Activated T-cell treated with anti-CD3 and anti-CD28 coated beads, Interleukin-2, amount 50 U/mL, for 72 hours (primary cell): Measurements from ENCODE around the gene PLCL2. TPM values are rescaled to one million over a fixed set of nuclear protein-coding genes. Genes with fewer than 3 reads are reported as not detected.

Experiments used
- ATAC-seq, 2 donors: fragments of 150-1000 bp; cut with Tn5 transposase; replicated peaks in 1 of 2; 2 replicates each; pipeline ENCODE4 v1.10.0; 2021; ENCODE audit warnings: moderate library complexity in 2 of 2, mild to moderate bottlenecking in 1 of 2
- DNase-seq, 2 donors: peaks; one replicate each; pipeline ENCODE4 v3.0.0; 2021 to 2022; ENCODE audit warnings: mixed read lengths in 1 of 2
- H3K27ac Mint-ChIP-seq: one replicate; pipeline ENCODE4 v1.8.0; 2022; ENCODE audit warnings: mild to moderate bottlenecking, moderate library complexity, mixed read lengths
- H3K27me3 Mint-ChIP-seq: one replicate; pipeline ENCODE4 v1.8.0; 2022; ENCODE audit warnings: low read depth, mixed read lengths
- H3K36me3 Mint-ChIP-seq, 2 donors: one replicate each; pipeline ENCODE4 v1.8.0; 2022; ENCODE audit warnings: mixed read lengths in 2 of 2, mild to moderate bottlenecking in 1 of 2; ENCODE audit not compliant: insufficient read depth in 2 of 2
- H3K4me1 Mint-ChIP-seq: one replicate; pipeline ENCODE4 v1.8.0; 2022; ENCODE audit warnings: low read depth, mixed read lengths
- H3K4me3 Mint-ChIP-seq, 2 donors: one replicate each; pipeline ENCODE4 v1.8.0; 2022; ENCODE audit warnings: mild to moderate bottlenecking in 2 of 2, mixed read lengths in 2 of 2, moderate library complexity in 2 of 2
- H3K9me3 Mint-ChIP-seq, 2 donors: one replicate each; pipeline ENCODE4 v1.8.0; 2022; ENCODE audit warnings: mixed read lengths in 2 of 2
- total RNA-seq, 2 donors: library from RNA; stranded (reverse); gene quantifications; one replicate each; pipeline ENCODE4 v1.2.3, GENCODE V29; 2022

The PLCL2 gene
- total RNA-seq, 2 donors from 2014 or later, result 22.9 to 24.7 TPM

DNA sequence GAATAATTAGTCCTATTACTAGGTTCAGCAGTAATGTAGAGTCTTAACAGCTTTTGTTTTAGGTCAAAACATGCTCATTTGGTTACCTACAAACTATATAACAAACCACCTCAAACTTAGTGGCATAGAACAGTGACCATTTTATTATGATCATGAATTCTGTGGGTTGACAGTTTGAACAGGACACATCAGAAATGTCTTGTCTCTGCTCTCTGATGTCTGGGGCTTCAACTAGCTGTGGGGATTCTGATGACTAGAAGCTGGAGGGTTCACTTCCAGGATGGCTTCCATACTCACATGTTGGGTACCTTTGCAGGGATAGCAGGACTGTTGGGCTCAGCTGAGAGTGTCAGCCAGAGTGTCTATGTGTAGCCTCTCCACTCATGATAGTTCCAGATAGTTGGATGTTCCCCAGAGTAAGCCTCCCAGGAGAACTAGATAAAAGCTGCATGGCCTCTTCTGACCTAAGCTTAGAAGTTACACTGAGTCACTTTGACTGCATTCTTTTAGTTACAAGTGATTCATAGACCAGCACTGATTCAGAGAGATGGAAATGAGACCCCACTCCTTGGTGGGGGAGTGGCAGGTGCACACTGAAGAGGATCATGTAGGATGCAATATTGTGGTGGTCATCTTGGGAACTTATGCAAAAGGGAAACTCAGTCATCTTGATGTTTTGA, 32.6 kb downstream of the PLCL2 start:
- H3K36me3 Mint-ChIP-seq, result no peaks in the 10 kb centered on the region
- peak; percentile 88 to 89 for ATAC-seq

DNA sequence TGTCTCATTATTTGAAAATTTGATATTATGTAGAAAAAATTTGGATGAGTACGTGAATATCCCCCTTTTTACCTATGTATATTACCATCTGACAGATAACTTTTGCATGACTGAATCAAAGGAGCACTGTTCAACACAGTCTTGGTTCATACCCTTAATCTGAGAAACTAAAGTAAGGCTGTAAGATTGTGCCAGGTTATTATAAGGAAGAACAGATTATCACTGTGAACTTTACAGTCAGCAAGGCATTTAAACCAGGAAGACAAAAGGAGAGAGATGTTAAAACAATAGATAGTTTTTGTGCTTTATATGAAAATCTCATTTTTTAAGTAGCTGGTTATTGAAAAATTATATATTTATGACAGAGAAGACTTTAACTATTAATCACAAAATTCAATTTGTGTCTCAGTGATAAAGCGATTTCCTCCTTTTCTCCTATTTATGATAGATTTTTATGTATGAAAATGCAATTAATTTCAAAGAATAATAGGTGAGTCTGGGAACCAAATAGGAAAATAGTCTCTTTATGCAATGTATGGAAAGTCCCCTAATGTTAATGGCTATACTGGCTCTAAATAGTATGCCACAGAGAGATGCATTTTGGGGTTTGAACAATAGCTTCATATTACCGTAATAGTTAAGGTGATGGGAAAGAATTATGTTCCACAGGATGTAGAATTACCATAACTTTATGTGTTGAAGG, 33.4 kb downstream of the PLCL2 start:
- Mint-ChIP-seq H3K27ac (no peak overlapping the region), H3K9me3 (no peaks in the 10 kb centered on the region), H3K4me1 (peaks cover 66% of the 10 kb centered on the region), H3K27me3 (no peaks in the 10 kb centered on the region), H3K4me3 (no peak overlapping the region), H3K36me3 (no peaks in the 10 kb centered on the region)
- no peak for DNase-seq
- no peak for ATAC-seq

More for the DNA sequence above, 32.6 kb downstream of the PLCL2 start:
- peak; percentile 27 to 34 for DNase-seq
- Mint-ChIP-seq H3K9me3 (no peaks in the 10 kb centered on the region), H3K27me3 (no peaks in the 10 kb centered on the region), H3K4me3 (peak overlapping the region; percentile 61 to 70), H3K4me1 (peaks cover 71% of the 10 kb centered on the region), H3K27ac (peak overlapping the region; percentile 83)

DNA sequence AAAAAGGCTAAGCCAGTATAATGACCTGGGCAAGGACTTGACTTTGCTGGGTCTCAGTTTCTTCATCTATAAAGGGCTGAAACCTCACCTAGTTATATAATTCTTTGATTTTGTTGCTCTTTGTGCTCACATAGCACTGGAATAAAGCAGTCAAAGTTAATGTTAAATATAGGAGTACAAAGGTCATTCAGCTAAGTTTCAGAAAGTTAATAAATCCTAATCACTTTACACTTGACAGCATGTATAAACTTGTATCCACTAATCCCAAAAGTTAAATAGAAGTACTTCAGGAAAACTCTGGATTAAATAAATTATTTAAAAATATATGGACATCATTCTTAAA, 33.9 kb downstream of the PLCL2 start:
- H3K4me1 Mint-ChIP-seq, result peaks cover 70% of the 10 kb centered on the region
- no peaks in the 10 kb centered on the region for H3K36me3 Mint-ChIP-seq
- H3K9me3 Mint-ChIP-seq, result peaks cover under 1% of the 10 kb centered on the region in 2 donors
- DNase-seq (no peak), ATAC-seq (no peak)
- H3K4me3 Mint-ChIP-seq, result no peak overlapping the region
- H3K27me3 Mint-ChIP-seq, result no peaks in the 10 kb centered on the region
- no peak overlapping the region for H3K27ac Mint-ChIP-seq

DNA sequence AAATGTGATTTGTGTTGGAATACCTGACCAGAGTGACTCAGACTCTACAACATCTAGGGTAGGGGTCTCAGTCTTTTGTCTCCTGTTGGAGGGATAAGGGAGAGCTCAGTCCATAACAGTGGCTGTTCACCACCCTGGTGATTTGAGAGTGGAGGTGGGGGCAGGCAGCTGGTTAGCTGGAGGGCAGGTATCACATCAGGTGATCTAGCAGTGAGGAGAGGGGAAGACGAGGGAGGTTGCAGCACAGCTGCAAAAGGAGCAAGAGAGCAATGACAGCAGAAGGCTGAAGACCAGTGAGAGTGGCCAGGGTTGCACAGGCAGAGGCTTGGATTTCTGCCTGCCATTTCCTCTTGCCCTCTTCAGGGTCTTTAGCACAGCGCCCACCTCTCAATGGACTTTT, 38.4 kb downstream of the PLCL2 start:
- H3K27me3 Mint-ChIP-seq, result no peaks in the 10 kb centered on the region
- ATAC-seq (no peak), DNase-seq (no peak)
- peaks cover 3 to 4% of the 10 kb centered on the region in 2 donors for H3K9me3 Mint-ChIP-seq
- H3K36me3 Mint-ChIP-seq, result peaks cover 1 to 3% of the 10 kb centered on the region in 2 donors
- H3K27ac Mint-ChIP-seq, result no peak overlapping the region
- no peak overlapping the region for H3K4me3 Mint-ChIP-seq
- peaks cover 47% of the 10 kb centered on the region for H3K4me1 Mint-ChIP-seq

DNA sequence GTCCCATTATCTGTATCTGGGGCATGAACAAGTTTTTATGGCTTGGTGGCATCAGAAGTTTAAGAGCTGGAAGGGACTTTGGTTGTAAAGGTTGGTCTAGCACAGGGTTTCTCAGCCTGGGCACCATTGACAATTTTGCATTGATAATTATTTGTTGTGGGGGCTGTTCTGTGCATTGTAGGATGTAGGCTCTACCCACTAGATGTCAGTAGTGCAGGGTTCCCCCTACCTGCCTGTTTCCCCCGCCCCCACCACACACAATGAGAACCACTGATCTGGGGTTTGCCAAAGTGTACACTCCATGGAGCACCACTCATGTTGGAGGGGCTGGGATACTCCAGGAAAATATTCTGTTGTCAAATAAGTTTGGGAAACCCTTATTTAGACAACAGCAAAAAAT, 42.7 kb downstream of the PLCL2 start:
- ATAC-seq (peak in 1 of 2 donors; percentile 53), DNase-seq (no peak)

DNA sequence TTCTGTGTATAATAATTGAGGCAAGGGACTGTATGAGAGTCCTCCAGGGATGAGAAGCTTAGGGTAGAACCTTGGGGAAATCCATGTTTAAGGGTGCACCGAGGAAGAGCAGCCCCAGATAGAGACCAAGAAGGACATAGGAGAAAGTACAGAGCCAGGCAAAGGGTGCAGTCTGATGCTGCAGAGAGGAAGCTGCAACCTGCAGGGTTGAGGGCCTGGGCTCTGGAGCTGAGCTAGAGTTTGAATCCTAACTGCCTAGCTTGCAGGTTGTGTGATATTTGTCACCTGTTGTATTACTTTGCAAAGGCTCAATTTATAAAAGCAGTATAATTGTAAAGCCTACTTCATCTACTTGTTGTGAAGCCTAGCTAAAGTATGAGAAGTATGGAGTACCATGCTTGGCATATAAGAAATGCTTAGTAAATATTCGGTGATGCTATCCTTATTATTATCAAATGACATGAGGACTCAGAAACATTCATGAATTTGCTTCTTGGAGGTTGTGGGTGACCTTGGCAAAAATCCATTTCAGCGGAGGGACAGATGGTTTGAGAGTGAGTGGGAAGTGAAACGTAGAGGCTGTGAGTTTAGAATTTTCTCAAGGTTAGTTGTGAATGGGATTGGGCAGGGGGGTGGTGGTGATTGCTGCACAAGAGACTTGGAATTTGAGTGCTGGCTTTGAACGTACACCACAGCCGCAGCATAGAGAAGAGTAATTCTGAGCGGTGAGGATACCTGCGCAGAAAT, 43.8 kb downstream of the PLCL2 start:
- no peak for DNase-seq
- H3K36me3 Mint-ChIP-seq, result peaks cover 1 to 3% of the 10 kb centered on the region in 2 donors
- no peak overlapping the region for H3K4me3 Mint-ChIP-seq
- peaks cover 3 to 4% of the 10 kb centered on the region in 2 donors for H3K9me3 Mint-ChIP-seq
- H3K4me1 Mint-ChIP-seq, result peaks cover 73% of the 10 kb centered on the region
- ATAC-seq, result no peak
- no peak overlapping the region for H3K27ac Mint-ChIP-seq
- H3K27me3 Mint-ChIP-seq, result no peaks in the 10 kb centered on the region

More for the DNA sequence above, 42.7 kb downstream of the PLCL2 start:
- Mint-ChIP-seq H3K9me3 (peaks cover 3 to 4% of the 10 kb centered on the region in 2 donors), H3K36me3 (peaks cover 1 to 3% of the 10 kb centered on the region in 2 donors), H3K27me3 (no peaks in the 10 kb centered on the region), H3K27ac (no peak overlapping the region), H3K4me3 (no peak overlapping the region), H3K4me1 (peaks cover 70% of the 10 kb centered on the region)

DNA sequence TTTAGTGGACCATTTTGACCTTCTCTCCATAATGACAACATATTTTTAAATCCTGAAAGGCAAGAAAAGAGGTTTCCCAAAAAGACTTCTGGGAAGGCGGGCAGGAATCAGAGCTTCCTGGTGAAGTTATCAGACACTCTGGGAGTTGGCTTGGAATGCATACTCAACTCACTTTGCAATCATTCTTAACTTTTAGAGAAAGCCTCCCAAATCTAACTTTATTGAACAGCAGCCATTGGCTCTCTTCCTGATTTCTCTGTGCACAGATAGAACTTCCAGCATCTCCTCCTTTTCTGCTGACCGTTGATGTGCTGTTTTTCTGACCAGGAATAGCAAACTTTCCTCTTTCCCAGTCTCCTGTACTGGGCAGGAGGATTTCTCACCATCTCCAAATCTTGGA, 44.6 kb downstream of the PLCL2 start:
- ATAC-seq, result no peak
- DNase-seq, result no peak
- no peak overlapping the region for H3K4me3 Mint-ChIP-seq
- peaks cover 75% of the 10 kb centered on the region for H3K4me1 Mint-ChIP-seq
- H3K27me3 Mint-ChIP-seq, result no peaks in the 10 kb centered on the region
- peaks cover 1 to 3% of the 10 kb centered on the region in 2 donors for H3K36me3 Mint-ChIP-seq
- no peak overlapping the region for H3K27ac Mint-ChIP-seq
- no peaks in the 10 kb centered on the region for H3K9me3 Mint-ChIP-seq

DNA sequence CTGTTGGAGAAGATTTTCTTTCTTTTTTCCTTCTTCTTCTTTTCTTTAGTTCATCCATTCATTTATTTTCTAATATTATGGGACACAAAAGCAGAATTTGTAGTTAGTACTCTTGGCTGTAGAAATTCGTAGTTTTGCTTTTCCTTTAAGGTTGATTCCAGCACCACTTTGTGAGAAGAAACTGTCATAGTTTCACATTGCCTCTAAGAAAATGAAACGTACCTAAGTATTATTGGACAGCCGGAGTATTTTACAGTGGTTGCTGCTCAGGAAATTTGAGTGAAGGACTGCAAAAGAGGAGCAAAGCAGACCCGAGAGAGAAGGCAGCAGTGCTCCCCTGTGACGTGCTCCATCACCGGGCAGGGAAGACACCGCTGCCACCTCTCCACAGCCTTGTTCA, 48.1 kb downstream of the PLCL2 start:
- ATAC-seq (no peak), DNase-seq (no peak)
- no peaks in the 10 kb centered on the region for H3K9me3 Mint-ChIP-seq
- H3K4me1 Mint-ChIP-seq, result peaks cover 95% of the 10 kb centered on the region
- no peak overlapping the region for H3K27ac Mint-ChIP-seq
- H3K27me3 Mint-ChIP-seq, result no peaks in the 10 kb centered on the region
- H3K36me3 Mint-ChIP-seq, result no peaks in the 10 kb centered on the region
- peak overlapping the region; percentile 54 to 72 for H3K4me3 Mint-ChIP-seq

DNA sequence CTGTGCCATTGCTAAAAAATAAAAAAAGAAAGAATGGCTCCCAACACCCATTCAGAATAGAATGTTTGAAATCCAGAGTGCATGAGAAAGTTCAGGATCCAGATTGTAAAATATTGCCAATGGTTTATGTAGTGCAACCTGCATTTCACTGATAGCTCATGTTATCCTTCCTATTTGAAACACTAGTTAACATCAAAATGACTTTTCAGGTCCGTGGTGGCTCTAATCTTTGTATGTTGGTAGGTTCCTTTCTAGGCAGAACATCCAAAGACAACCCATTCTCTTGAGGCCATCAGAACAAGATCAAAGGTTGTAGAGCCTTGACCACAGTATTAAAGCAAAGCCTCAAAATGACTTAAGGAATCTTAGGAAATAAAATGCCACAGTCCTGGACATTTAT, 51.0 kb downstream of the PLCL2 start:
- H3K27me3 Mint-ChIP-seq, result no peaks in the 10 kb centered on the region
- H3K9me3 Mint-ChIP-seq, result no peaks in the 10 kb centered on the region
- peak overlapping the region; percentile 40 for H3K27ac Mint-ChIP-seq
- H3K36me3 Mint-ChIP-seq, result peaks cover 0 to 1% of the 10 kb centered on the region in 2 donors
- H3K4me1 Mint-ChIP-seq, result peaks cover 82% of the 10 kb centered on the region
- peak overlapping the region in 1 of 2 donors; percentile 64 for H3K4me3 Mint-ChIP-seq
- no peak for DNase-seq
- no peak for ATAC-seq

DNA sequence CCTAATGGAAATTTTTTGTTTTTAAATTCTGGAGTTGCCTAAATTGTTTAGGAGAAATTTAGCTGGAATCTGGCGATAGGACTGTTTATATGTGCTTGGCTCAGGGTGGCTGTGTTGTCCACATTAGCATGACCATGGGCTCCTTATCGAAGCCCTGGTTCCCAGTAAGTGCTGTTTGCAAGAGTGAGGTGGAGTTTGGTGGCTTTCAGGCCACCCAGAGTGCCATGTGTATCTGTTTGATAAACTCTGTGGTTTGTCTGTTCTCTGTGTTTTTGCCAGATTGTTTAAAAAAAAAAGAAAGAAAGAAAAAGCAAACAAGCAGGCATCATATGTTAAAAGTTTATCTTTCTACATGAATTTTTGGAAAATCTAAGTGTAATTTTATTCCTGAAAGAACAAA, 51.5 kb downstream of the PLCL2 start:
- Mint-ChIP-seq H3K9me3 (no peaks in the 10 kb centered on the region), H3K4me1 (peaks cover 82% of the 10 kb centered on the region), H3K27me3 (no peaks in the 10 kb centered on the region), H3K4me3 (peak overlapping the region; percentile 37 to 64), H3K36me3 (peaks cover 0 to 1% of the 10 kb centered on the region in 2 donors), H3K27ac (peak overlapping the region; percentile 58)
- no peak for DNase-seq
- no peak for ATAC-seq

DNA sequence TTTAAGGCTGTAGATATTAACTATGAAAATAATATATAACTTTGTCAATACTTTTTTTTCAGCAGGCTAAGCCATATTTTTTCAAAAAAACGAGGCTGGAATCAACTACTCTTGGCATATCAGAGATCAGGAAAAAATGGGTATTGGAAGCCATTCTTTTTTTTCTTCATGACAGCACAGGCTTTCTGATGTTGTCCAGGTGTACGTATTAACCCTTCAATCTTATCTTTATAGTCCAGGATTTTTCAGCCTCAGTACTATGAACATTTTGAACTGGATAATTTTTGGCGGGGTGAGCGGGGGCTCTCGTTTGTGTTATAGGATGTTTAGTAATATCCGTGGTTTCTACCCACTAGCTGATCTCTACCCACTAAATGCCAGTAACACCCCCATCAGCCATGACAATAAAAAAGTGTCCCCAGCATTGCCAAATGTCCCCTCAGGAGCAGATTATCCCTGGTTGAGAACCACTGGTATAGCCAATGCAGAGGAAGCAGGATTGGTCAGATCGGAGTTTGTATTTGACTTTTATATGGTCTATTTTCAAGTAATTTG, 52.0 kb downstream of the PLCL2 start:
- H3K27me3 Mint-ChIP-seq, result no peaks in the 10 kb centered on the region
- no peak for DNase-seq
- H3K9me3 Mint-ChIP-seq, result no peaks in the 10 kb centered on the region
- H3K36me3 Mint-ChIP-seq, result peaks cover 0 to 1% of the 10 kb centered on the region in 2 donors
- peaks cover 82% of the 10 kb centered on the region for H3K4me1 Mint-ChIP-seq
- peak overlapping the region; percentile 29 to 37 for H3K4me3 Mint-ChIP-seq
- no peak for ATAC-seq
- H3K27ac Mint-ChIP-seq, result no peak overlapping the region

DNA sequence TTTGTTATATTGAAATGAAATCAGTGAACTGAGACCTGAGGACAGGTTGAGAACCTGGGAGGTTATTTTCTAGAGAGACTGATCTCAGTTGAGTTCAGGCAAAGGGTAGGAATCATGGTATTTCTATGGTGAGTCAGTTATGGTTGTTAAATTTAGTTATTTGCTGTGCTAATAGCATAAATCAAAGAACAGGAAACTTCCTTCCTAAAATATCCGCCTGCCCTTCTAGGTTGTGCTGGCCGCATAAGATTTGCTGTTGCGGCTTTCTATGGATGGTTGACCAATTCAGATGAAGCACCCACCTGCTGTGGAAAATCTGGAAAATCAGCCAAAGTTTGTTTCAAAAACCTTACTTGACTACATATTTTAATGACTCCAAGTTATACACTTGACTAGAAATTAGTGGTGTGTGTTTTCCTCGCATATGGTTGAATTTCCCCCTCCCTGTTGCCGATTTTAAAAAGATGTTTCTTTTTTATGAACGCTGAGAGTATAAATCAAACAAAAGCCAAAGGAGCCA, 52.6 kb downstream of the PLCL2 start:
- no peak for DNase-seq
- H3K4me1 Mint-ChIP-seq, result peaks cover 83% of the 10 kb centered on the region
- peak overlapping the region; percentile 29 to 31 for H3K4me3 Mint-ChIP-seq
- H3K9me3 Mint-ChIP-seq, result no peaks in the 10 kb centered on the region
- ATAC-seq, result no peak
- H3K27ac Mint-ChIP-seq, result no peak overlapping the region
- no peaks in the 10 kb centered on the region for H3K27me3 Mint-ChIP-seq
- peaks cover 0 to 1% of the 10 kb centered on the region in 2 donors for H3K36me3 Mint-ChIP-seq
